Endometrial microvascular endothelial cells (primary cell): Measurements from ENCODE around the gene U2AF1L4. TPM values are rescaled to one million over a fixed set of nuclear protein-coding genes. Genes with fewer than 3 reads are reported as not detected.

Experiments
- in situ Hi-C: cut with HindIII; loops from 2 replicates; pipeline ENCODE4 v1.10.0; 2017; ENCODE audit warnings: low sequenced_read_pairs, low pct_unique_long_range_greater_than_20kb; ENCODE audit errors: inconsistent ontology term
- total RNA-seq: library from RNA; depleted of rRNA; stranded (reverse); fragments of >200 nt; gene quantifications from one replicate; pipeline ENCODE4 v1.2.3, GENCODE V29; 2015; ENCODE audit errors: inconsistent ontology term

Gene U2AF1L4
- total RNA-seq, 1 donor from 2014 or later = 7.4 TPM

GRCh38 chr19:35718345-35719041 lies 26.7 kb downstream of the U2AF1L4 start:
- in situ Hi-C loops = no loop called here

- in situ Hi-C loops = no loop called here
Measured at GRCh38 chr19:35717665-35718344, 27.4 kb downstream of the U2AF1L4 start, which contains the start of gene KMT2B. Gene KMT2B, plus strand, starts transcription at chr19:35718003. Its CDS starts 16 bp downstream, at chr19:35718019.

- in situ Hi-C loops = no loop called here
Measured at GRCh38 chr19:35716801-35717664, 28.2 kb downstream of the U2AF1L4 start.

- in situ Hi-C loops = no loop called here
Measured at GRCh38 chr19:35715981-35716800, 29.0 kb downstream of the U2AF1L4 start.

- in situ Hi-C loops = no loop called here
Measured at GRCh38 chr19:35715355-35715809, 29.8 kb downstream of the U2AF1L4 start.

GRCh38 chr19:35714601-35715354 lies 30.4 kb downstream of the U2AF1L4 start:
- in situ Hi-C loops = no loop called here

GRCh38 chr19:35713904-35714495 lies 31.2 kb downstream of the U2AF1L4 start:
- in situ Hi-C loops = no loop called here

- in situ Hi-C loops = no loop called here
Measured at GRCh38 chr19:35713506-35713850, 31.7 kb downstream of the U2AF1L4 start.

- in situ Hi-C loops = no loop called here
Measured at GRCh38 chr19:35712567-35713505, 32.4 kb downstream of the U2AF1L4 start.

GRCh38 chr19:35710784-35711723 lies 34.2 kb downstream of the U2AF1L4 start:
- in situ Hi-C loops = no loop called here

- in situ Hi-C loops = no loop called here
Measured at GRCh38 chr19:35708391-35708790, 36.8 kb downstream of the U2AF1L4 start.

- in situ Hi-C loops = no loop called here
Measured at GRCh38 chr19:35704218-35704617, 41.0 kb downstream of the U2AF1L4 start, which contains the start of gene ZBTB32. Gene ZBTB32, plus strand, starts transcription at chr19:35704558. Its CDS starts 10,069 bp downstream, at chr19:35714627.

- in situ Hi-C loops = no loop called here
Measured at GRCh38 chr19:35703343-35703742, 41.9 kb downstream of the U2AF1L4 start.

- in situ Hi-C loops = no loop called here
Measured at GRCh38 chr19:35702223-35703012, 42.8 kb downstream of the U2AF1L4 start.

GRCh38 chr19:35696835-35697234 lies 48.4 kb downstream of the U2AF1L4 start:
- in situ Hi-C loops = no loop called here
